WTC11 (cell line): ENCODE data around the gene CNTNAP2. TPM values are rescaled to one million over a fixed set of nuclear protein-coding genes. Genes with fewer than 3 reads are reported as not detected.
A peak's percentile ranks its signal among the peaks of the same experiment; 100 is the strongest.

Experiments used
- ATAC-seq: fragments of 200-7000 bp; cut with Tn5 transposase; 2 replicates; pipeline ENCODE4 v1.10.0; 2021; ENCODE audit warnings: mild to moderate bottlenecking, moderate library complexity
- CTCF ChIA-PET: fragments of 300-600 bp; sonication (Branson Sonifier 250); formaldehyde crosslinking; loops from one replicate; lab custom pipeline; 2021; ENCODE audit warnings: antibody characterized with exemption; lab: Charles Lee
- POLR2A ChIA-PET: fragments of 350-600 bp; sonication (Branson Sonifier 250); formaldehyde crosslinking; loops from one replicate; lab custom pipeline; 2021; ENCODE audit warnings: antibody characterized with exemption; lab: Charles Lee
- DNase-seq: peaks from one replicate; pipeline ENCODE4 v3.0.0; 2021; ENCODE audit warnings: low spot score
- H3K27ac Mint-ChIP-seq: 2 replicates; pipeline ENCODE4 v1.8.0; 2021; ENCODE audit warnings: mixed read lengths
- H3K27me3 Mint-ChIP-seq: 2 replicates; pipeline ENCODE4 v1.8.0; 2021; ENCODE audit warnings: low read depth, mild to moderate bottlenecking, moderate library complexity, mixed read lengths
- H3K36me3 Mint-ChIP-seq: 2 replicates; pipeline ENCODE4 v1.8.0; 2021; ENCODE audit warnings: mixed read lengths
- H3K4me1 Mint-ChIP-seq: 2 replicates; pipeline ENCODE4 v1.8.0; 2022; ENCODE audit warnings: mixed read lengths
- H3K4me3 Mint-ChIP-seq: 2 replicates; pipeline ENCODE4 v1.8.0; 2021; ENCODE audit warnings: mild to moderate bottlenecking, moderate library complexity, mixed read lengths
- H3K9me3 Mint-ChIP-seq: 2 replicates; pipeline ENCODE4 v1.8.0; 2021; ENCODE audit warnings: mixed read lengths
- ATF6 ChIP-seq: sonication (generic); formaldehyde crosslinking; IDR thresholded peaks from 2 replicates; pipeline ENCODE4 v1.8.1; 2023; ENCODE audit warnings: mild to moderate bottlenecking, missing genetic modification reagents
- E2F5 ChIP-seq: sonication (generic); formaldehyde crosslinking; IDR thresholded peaks from 2 replicates; pipeline ENCODE4 v1.8.1; 2022; ENCODE audit warnings: mild to moderate bottlenecking, moderate library complexity, missing genetic modification reagents
- ETV6 ChIP-seq: sonication (generic); formaldehyde crosslinking; IDR thresholded peaks from 2 replicates; pipeline ENCODE4 v1.8.1; 2022; ENCODE audit warnings: mild to moderate bottlenecking, missing genetic modification reagents
- FOXP1 ChIP-seq: sonication (generic); formaldehyde crosslinking; IDR thresholded peaks from 2 replicates; pipeline ENCODE4 v1.8.0; 2022; ENCODE audit warnings: missing genetic modification reagents, mild to moderate bottlenecking, moderate library complexity, borderline replicate concordance
- IRF2 ChIP-seq: sonication (generic); formaldehyde crosslinking; IDR thresholded peaks from 2 replicates; pipeline ENCODE4 v1.8.0; 2022; ENCODE audit warnings: low read depth, missing genetic modification reagents, borderline replicate concordance
- MYBL2 ChIP-seq: sonication (generic); formaldehyde crosslinking; IDR thresholded peaks from 2 replicates; pipeline ENCODE4 v1.8.1; 2023; ENCODE audit warnings: mild to moderate bottlenecking, moderate library complexity, missing genetic modification reagents
- NR2C2 ChIP-seq: sonication (generic); formaldehyde crosslinking; IDR thresholded peaks from 2 replicates; pipeline ENCODE4 v1.8.0; 2022; ENCODE audit warnings: mild to moderate bottlenecking, missing genetic modification reagents
- RELA ChIP-seq: sonication (generic); formaldehyde crosslinking; IDR thresholded peaks from 2 replicates; pipeline ENCODE4 v1.8.1; 2022; ENCODE audit warnings: missing genetic modification reagents, mild to moderate bottlenecking, borderline replicate concordance
- SMAD3 ChIP-seq: sonication (generic); formaldehyde crosslinking; IDR thresholded peaks from 2 replicates; pipeline ENCODE4 v1.8.0; 2022; ENCODE audit warnings: missing genetic modification reagents, mild to moderate bottlenecking, borderline replicate concordance
- TCF7 ChIP-seq: sonication (generic); formaldehyde crosslinking; IDR thresholded peaks from 2 replicates; pipeline ENCODE4 v1.8.0; 2022; ENCODE audit warnings: mild to moderate bottlenecking, low read depth, missing genetic modification reagents, moderate library complexity
- USF1 ChIP-seq: sonication (generic); formaldehyde crosslinking; IDR thresholded peaks from 2 replicates; pipeline ENCODE4 v1.8.0; 2022; ENCODE audit warnings: mild to moderate bottlenecking, missing genetic modification reagents
- ZBTB43 ChIP-seq: sonication (generic); formaldehyde crosslinking; IDR thresholded peaks from 2 replicates; pipeline ENCODE4 v1.8.1; 2023; ENCODE audit warnings: mild to moderate bottlenecking, missing genetic modification reagents
- ZMAT4 ChIP-seq: fragments of 250-450 bp; sonication (Bioruptor Pico); IDR thresholded peaks from 2 replicates; pipeline ENCODE4 v1.9.0; 2021; ENCODE audit warnings: mild to moderate bottlenecking
- ZNF121 ChIP-seq: sonication (generic); formaldehyde crosslinking; IDR thresholded peaks from 2 replicates; pipeline ENCODE4 v1.8.0; 2023; ENCODE audit warnings: missing genetic modification reagents
- ZNF138 ChIP-seq: sonication (generic); formaldehyde crosslinking; conservative IDR thresholded peaks from 2 replicates; pipeline ENCODE4 v1.8.1; 2022; ENCODE audit warnings: mild to moderate bottlenecking, moderate library complexity, missing genetic modification reagents
- ZNF219 ChIP-seq: sonication (generic); formaldehyde crosslinking; IDR thresholded peaks from 2 replicates; pipeline ENCODE4 v1.8.0; 2023; ENCODE audit warnings: missing genetic modification reagents, mild to moderate bottlenecking, borderline replicate concordance
- ZNF232 ChIP-seq: sonication (generic); formaldehyde crosslinking; IDR thresholded peaks from 2 replicates; pipeline ENCODE4 v1.8.0; 2022; ENCODE audit warnings: mild to moderate bottlenecking, missing genetic modification reagents
- ZNF532 ChIP-seq: fragments of 250-450 bp; sonication (Bioruptor Pico); IDR thresholded peaks from 2 replicates; pipeline ENCODE4 v1.9.0; 2021; ENCODE audit warnings: mild to moderate bottlenecking, borderline replicate concordance
- total RNA-seq: library from RNA; stranded (reverse); gene quantifications from 3 replicates; pipeline ENCODE4 v1.2.3, GENCODE V29; 2021

CNTNAP2 gene
- total RNA-seq, 1 experiment from 2014 or later = 63.8 TPM

- no peak for TF ChIP-seq ZNF532 (CRISPR knock-in tag)
- no peak for TF ChIP-seq FOXP1 (CRISPR knock-in tag)
- TF ChIP-seq IRF2 (CRISPR knock-in tag) = no peak
- no peak for TF ChIP-seq ZBTB43 (CRISPR knock-in tag)
- TF ChIP-seq ZNF138 = no peak
- no peak for TF ChIP-seq NR2C2
- no peak for TF ChIP-seq ZNF232
- no peak for TF ChIP-seq SMAD3
- no peak for TF ChIP-seq ZNF121
- TF ChIP-seq, all 79 proteins: peak for 3
Observed at GRCh38 chr7:148397056-148397455, 2280.5 kb downstream of the CNTNAP2 start (continued).

GRCh38 chr7:148397551-148397950 is 2280.9 kb downstream of the CNTNAP2 start:
- Mint-ChIP-seq H3K27ac (peak overlapping the region; percentile 34), H3K9me3 (no peaks in the 10 kb centered on the region), H3K4me1 (peaks cover 86% of the 10 kb centered on the region), H3K27me3 (no peaks in the 10 kb centered on the region), H3K36me3 (peaks cover 4% of the 10 kb centered on the region; the same call in 1 of the 2 replicates), H3K4me3 (no peak overlapping the region)
- ChIA-PET POLR2A (no interaction called here), CTCF (interaction anchor here (1.2 kb wide), 1 partner anchor 133 kb away, joined by 3 read pairs; no protein-coding TSS in a partner anchor)
- DNase-seq = no peak
- ATAC-seq = no peak
- TF ChIP-seq E2F5 (CRISPR knock-in tag) (no peak), ATF6 (CRISPR knock-in tag) (no peak), IRF2 (CRISPR knock-in tag) (no peak), TCF7 (no peak), ETV6 (CRISPR knock-in tag) (no peak)

- H3K9me3 Mint-ChIP-seq = no peaks in the 10 kb centered on the region
- no peaks in the 10 kb centered on the region for H3K27me3 Mint-ChIP-seq
- no peak for DNase-seq
- peaks cover 82% of the 10 kb centered on the region for H3K4me1 Mint-ChIP-seq
- H3K27ac Mint-ChIP-seq = peak overlapping the region; percentile 41; the same call in 1 of the 2 replicates
- no peak overlapping the region for H3K4me3 Mint-ChIP-seq
- ChIA-PET POLR2A (no interaction called here), CTCF (interaction anchor here (1.2 kb wide), 1 partner anchor 133 kb away, joined by 3 read pairs; no protein-coding TSS in a partner anchor)
- H3K36me3 Mint-ChIP-seq = peaks cover 4% of the 10 kb centered on the region; the same call in 1 of the 2 replicates
- ATAC-seq = no peak
- no peak for TF ChIP-seq MYBL2
- no peak for TF ChIP-seq ZMAT4 (CRISPR knock-in tag)
- TF ChIP-seq ZNF219 (CRISPR knock-in tag) = no peak
- no peak for TF ChIP-seq USF1 (CRISPR knock-in tag)
- TF ChIP-seq RELA (CRISPR knock-in tag) = no peak
Observed at GRCh38 chr7:148397985-148398384, 2281.4 kb downstream of the CNTNAP2 start.
